Sigmoid colon (tissue), 4 donors: ENCODE results near the gene ETHE1.

Experiments used
- CTCF ChIP-seq, 4 experiments: fragments of 450-650 bp in 3 of 4; fragments of 200-600 bp in 1 of 4; IDR thresholded peaks; one replicate each; pipeline ENCODE4 v1.5.1; 2016 to 2019; ENCODE audit warnings: antibody characterized with exemption in 4 of 4, mild to moderate bottlenecking in 3 of 4, moderate library complexity in 2 of 4
- EP300 ChIP-seq, 4 donors: sonication (generic); formaldehyde crosslinking; IDR thresholded peaks; one replicate each; pipeline ENCODE4 v1.6.1; 2017; ENCODE audit warnings: antibody characterized with exemption in 4 of 4
- POLR2A ChIP-seq, 2 donors: fragments of 450-650 bp; IDR thresholded peaks; one replicate each; pipeline ENCODE4 v1.6.1; 2016; ENCODE audit warnings: antibody characterized with exemption in 2 of 2, mild to moderate bottlenecking in 2 of 2, moderate library complexity in 2 of 2
- POLR2AphosphoS5 ChIP-seq, 4 donors: sonication (generic); formaldehyde crosslinking; IDR thresholded peaks; one replicate each; pipeline ENCODE4 v1.6.1; 2017; ENCODE audit warnings: antibody characterized with exemption in 4 of 4

- no peak for TF ChIP-seq CTCF (IDR thresholded peaks at IDR 0.05)
- no peak for TF ChIP-seq POLR2AphosphoS5 (IDR thresholded peaks at IDR 0.05)
- TF ChIP-seq POLR2A (IDR thresholded peaks at IDR 0.05), result no peak
- TF ChIP-seq EP300 (IDR thresholded peaks at IDR 0.05), result no peak
Measured at GRCh38 chr19:43462785-43463380, 64.1 kb downstream of the ETHE1 start.
